ENCODE measurements around the gene GLYATL1B. TPM values are rescaled to one million over a fixed set of nuclear protein-coding genes. Genes with fewer than 3 reads are reported as not detected.
"Not testable (repeated sequence)": the region's sequence is repeated elsewhere in the genome, so short reads cannot be mapped to it uniquely, and the experiment has no call there.

GLYATL1B gene
- total and polyA plus RNA-seq, 2 of the 4 experiments (the other 2 are of a cell fraction) = not detected

GRCh38 chr11:59136551-59136950, 50.4 kb downstream of the GLYATL1B start:
- H2BK20ac ChIP-seq (ENCODE audit: low read depth, low read length); H2AK5ac ChIP-seq (ENCODE audit: low read depth, low read length); H4K5ac ChIP-seq (ENCODE audit: low read depth, low read length); POLR2A ChIA-PET (ENCODE audit: unreplicated experiment); H2AFZ ChIP-seq (replicated peaks; ENCODE audit: low read length, poor library complexity); H3K79me1 ChIP-seq (ENCODE audit: low read depth in 1 of 2, low read length in 2 of 2); H3K27me3 ChIP-seq (ENCODE audit: control insufficient read depth, insufficient read depth, low read length); H4K91ac ChIP-seq (ENCODE audit: insufficient read depth, low read depth, low read length); H3K9me3 ChIP-seq (ENCODE audit: control insufficient read depth, insufficient read depth, low read length); H3K4me3 ChIP-seq (ENCODE audit: insufficient read depth, low read depth, low read length); H4K8ac ChIP-seq (ENCODE audit: low read depth in 2 of 2, low read length in 2 of 2); H3K36me3 ChIP-seq (ENCODE audit: control insufficient read depth, insufficient read depth, low read length); H3K4ac ChIP-seq (ENCODE audit: low read depth, low read length); H2BK120ac ChIP-seq (ENCODE audit: low read depth, low read length); H3K4me2 ChIP-seq (ENCODE audit: low read depth, low read length); BruUV-seq (replicated peaks); H3K56ac ChIP-seq (ENCODE audit: extremely low read depth, insufficient read depth, low read length); H3K9me1 ChIP-seq (ENCODE audit: insufficient read depth, low read length); H3K23ac ChIP-seq (ENCODE audit: low read depth, low read length); H3K27ac ChIP-seq (ENCODE audit: insufficient read depth, low read length); H4K20me1 ChIP-seq (ENCODE audit: insufficient read depth, low read length); DNase-seq; H2BK5ac ChIP-seq (ENCODE audit: low read depth, low read length, poor library complexity, severe bottlenecking); dilution Hi-C loops (cut with HindIII; ENCODE audit: low sequenced_read_pairs, unreplicated experiment); H3K14ac ChIP-seq (replicated peaks; ENCODE audit: low read depth, low read length); H2BK15ac ChIP-seq (ENCODE audit: low read depth, low read length); H2AK9ac ChIP-seq (replicated peaks; ENCODE audit: low read depth, low read length, poor library complexity); H3K4me1 ChIP-seq (ENCODE audit: control insufficient read depth, insufficient read depth, low read length); H3K18ac ChIP-seq (ENCODE audit: low read depth, low read length); H3K9ac ChIP-seq (ENCODE audit: low read depth, low read length); ATAC-seq (ENCODE audit: low read depth): not testable (repeated sequence)
- intact Hi-C loops (cut with micrococcal nuclease) (loop anchor here (1.0 to 5.0 kb wide), 5 partner anchors 39 to 484 kb away; no protein-coding TSS in a partner anchor), in situ Hi-C loops (cut with MboI; ENCODE audit: low sequenced_read_pairs) (loop anchor here (5.0 kb wide), 1 partner anchor 79 kb away; no protein-coding TSS in a partner anchor)
- CTCF ChIA-PET = interaction anchor here (0.6 to 1.7 kb wide), 18 partner anchors 8 to 166 kb away, joined by 3 to 13 read pairs (median 6); partner anchors contain the start of genes DTX4 and FAM111B
- WGBS, 2 experiments (ENCODE audit: extremely low coverage in 2 of 2, insufficient read length in 1 of 2) = 83% methylated on average over 1 of the region's 6 CpGs; no CpG with 5 or more reads in 1 of the 2 experiments

Measured in IMR-90 (cell line).